Anterior cingulate cortex (tissue), 58 donors: Measurements from ENCODE around the gene AUH.

Experiments used
- DNase-seq, 58 donors: peaks; one replicate each; lab custom pipeline; 2025; lab: John Stamatoyannopoulos, UW

The AUH gene

GRCh38 chr9:91178281-91179236, 183.2 kb downstream of the AUH start:
- no peak for DNase-seq

DNA sequence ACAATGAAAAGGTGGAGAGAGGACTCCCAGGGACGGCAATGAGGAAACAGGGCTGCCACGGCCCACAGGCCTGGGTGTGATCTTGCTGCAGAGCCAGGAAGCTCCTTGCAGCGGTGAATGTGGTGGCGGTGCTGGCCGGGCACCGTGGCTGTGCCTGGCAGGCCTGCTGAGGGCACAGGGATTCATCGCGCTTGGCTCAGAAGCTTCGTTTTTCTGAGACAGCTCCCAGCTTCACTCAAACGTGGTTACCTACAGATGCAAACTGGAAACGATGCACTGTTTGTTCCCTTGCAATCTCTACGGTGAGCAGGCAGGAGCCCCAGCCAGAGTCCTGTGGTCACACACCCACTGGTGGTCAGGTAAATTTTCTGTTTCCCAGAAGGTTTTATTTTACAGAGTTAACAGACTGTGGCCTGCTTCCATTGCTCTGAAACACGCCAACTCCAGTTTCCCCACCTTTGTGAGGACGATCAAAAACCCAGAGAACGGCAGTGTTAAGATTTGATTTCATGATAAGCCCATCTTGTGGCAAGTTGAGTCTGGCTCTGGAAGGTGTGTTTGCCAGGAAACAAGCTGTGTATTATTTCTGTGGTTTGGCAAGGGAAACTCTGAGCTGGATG, 183.9 kb downstream of the AUH start:
- DNase-seq = no peak

- DNase-seq = no peak
Observed at GRCh38 chr9:91177081-91177480, 184.6 kb downstream of the AUH start.

DNA sequence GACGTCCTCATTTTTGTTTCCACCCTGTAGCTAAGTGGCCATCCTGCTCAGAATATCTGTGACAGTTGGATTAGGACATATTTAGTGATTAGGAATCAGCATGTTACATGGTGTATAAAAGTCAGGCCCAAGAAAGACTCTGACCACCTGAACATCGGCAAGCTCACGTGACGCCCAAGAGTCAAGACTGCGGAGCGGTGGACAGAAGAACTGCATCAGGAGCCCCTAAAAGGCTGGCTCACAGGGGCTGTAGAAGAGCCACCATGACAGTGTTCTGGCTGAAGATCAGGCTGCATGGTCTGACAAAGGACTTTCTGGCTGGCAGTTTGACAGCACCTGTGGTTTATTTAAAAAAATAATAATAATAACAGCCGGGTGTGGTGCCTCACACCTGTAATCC, 185.3 kb downstream of the AUH start:
- no peak for DNase-seq

DNA sequence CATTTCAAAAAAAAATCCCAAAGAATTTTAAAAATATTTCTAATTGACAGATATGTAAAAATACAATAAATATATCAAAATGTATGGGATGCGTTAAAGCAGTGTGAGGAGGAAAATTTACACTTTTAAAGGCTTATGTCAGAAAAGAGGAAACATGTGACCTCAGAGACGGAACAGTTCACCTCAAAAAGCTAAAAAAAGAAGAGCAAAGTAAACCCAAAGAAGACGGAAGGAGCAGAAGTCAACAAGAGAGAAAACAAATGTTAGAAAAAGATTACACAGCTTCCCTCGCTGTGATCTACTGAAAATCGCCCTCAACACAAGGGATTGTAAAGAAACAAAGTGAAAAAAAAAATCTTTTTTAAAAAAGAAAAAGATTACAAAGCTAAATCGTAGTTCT, 186.9 kb downstream of the AUH start:
- no peak for DNase-seq

DNA sequence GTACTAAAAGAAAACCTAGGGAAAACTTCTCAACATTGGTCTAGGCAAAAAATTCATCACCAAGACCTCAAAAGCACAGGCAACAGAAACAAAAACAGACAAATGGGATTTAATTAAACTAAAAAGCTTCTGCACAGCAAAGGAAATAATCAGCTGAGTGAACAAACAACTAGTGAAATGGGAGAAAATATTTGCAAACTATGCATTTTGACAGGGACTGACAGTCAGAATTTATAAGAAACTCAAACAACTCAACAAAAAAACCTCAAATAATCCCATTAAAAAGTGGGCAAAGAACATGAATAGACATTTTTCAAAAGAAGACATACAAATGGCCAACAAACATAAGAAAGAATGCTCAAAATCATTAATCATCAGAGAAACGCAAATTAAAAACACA, 189.4 kb downstream of the AUH start:
- DNase-seq = no peak

GRCh38 chr9:91170951-91171350, 190.8 kb downstream of the AUH start:
- DNase-seq = no peak

GRCh38 chr9:91166796-91167366, 194.8 kb downstream of the AUH start:
- DNase-seq = no peak

DNA sequence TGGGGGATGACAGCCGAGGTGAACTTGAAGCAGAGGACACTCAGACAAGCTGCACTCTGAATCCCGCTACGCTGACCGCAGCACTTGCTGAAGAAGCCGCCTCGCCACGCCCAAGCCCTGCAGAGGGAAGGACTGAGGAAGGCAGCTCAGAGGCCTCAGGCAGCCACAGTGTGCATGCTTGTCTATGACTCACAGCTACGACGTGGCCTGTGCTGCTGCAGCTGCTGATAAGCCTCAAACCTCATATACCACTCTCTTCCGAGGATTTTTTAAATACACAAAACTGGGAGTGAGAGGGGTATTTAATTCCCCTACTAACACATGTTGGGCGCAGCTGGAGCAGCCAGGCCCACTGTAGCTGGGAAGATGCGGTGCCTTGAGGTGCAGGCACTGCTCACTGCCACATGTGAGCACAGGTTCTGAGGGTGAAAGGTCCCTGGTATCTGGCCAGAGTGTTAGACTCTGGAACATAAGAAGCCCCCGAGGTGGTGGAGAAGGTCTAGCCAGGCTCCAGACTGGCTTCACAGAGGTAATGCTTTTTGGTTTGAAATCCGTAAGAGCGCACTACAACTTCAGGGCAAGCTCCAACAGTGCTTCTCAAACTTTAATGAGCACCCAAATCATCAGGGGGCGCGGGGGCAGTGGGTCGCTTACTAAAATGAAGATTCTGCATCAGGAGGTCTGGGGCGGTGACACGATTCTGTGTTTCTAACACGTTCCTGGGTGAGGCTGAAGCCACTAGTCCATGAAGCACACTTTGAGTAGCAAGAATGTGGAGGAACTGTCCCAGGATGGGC, 196.8 kb downstream of the AUH start:
- peak in 17 of 58 donors; percentile 6 to 47 (median 19) for DNase-seq
